Heart left ventricle (tissue), 13 donors: ENCODE measurements around the gene SLC5A10.
"Not testable (repeated sequence)": the region's sequence is repeated elsewhere in the genome, so short reads cannot be mapped to it uniquely, and the experiment has no call there.

Experiments used
- POLR2A ChIP-seq, 2 donors: fragments of 450-650 bp; IDR thresholded peaks; one replicate each; pipeline ENCODE4 v1.6.1; 2017; ENCODE audit warnings: antibody characterized with exemption in 2 of 2, mild to moderate bottlenecking in 2 of 2, moderate library complexity in 2 of 2
- TF ChIP-seq, protein P1 (sequence below), 12 donors: fragments of 200-600 bp; sonication (generic) in 4 of 12; IDR thresholded peaks; one replicate each; pipeline versions ENCODE4 v1.5.0 to v1.8.0; 2018 to 2022; ENCODE audit warnings: antibody characterized with exemption in 12 of 12, mild to moderate bottlenecking in 5 of 12
- donor health status: ischemic (EF 13 %, LVEDD 7.1; RV severe dilation, severe dysfunction).
- donor health status: DM: no; HTN: yes; CAD: no.
- donor health status: DM: no; HTN: no; CAD: no.
- donor health status: ischemic (EF 25% LVEDD 6.9; RV normal size, moderate dysfunction).
- donor health status: ischemic (EF 25% LVEDD 5.7; RV mildly dilated, moderate dysfunction).
- donor health status: ischemic (EF 35%, LVEDD 5.7; RV mildly dilated, moderate dysfunction).
- donor health status: nonischemic (EF 11% LVEDD 7.7; RV severe dilation, severe dysfunction).
- donor health status: DM: yes; HTN: yes; CAD: no.
- donor health status: PGD.
- donor health status: ischemic (EF 29% LVEDD 5.4; RV normal size, mild dysfunction).
- donor health status: nonischemic (EF 23%, LVEDD 6.1; RV moderate dilation, normal function).

DNA sequence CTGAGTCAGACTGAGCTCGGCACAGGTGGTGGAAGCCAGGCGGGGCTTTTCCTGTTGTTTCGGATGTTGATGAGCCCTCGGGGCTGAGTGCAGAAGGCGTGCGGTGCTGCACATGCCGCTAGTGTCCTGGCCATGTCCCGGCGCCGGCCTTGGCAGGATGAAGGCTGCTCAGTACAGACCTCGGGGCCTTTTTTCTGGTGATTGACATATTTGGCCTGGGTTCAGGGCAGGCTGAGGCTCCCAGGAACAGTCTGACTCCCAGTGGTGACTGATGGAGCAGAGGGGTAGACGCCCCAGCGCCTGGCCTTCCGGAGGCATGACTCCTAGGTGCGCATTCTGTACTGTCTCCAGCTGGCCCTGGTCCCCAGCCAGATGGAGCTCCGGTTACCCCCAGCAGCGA lies 86.0 kb downstream of the SLC5A10 start:
- TF ChIP-seq, protein P1, sequence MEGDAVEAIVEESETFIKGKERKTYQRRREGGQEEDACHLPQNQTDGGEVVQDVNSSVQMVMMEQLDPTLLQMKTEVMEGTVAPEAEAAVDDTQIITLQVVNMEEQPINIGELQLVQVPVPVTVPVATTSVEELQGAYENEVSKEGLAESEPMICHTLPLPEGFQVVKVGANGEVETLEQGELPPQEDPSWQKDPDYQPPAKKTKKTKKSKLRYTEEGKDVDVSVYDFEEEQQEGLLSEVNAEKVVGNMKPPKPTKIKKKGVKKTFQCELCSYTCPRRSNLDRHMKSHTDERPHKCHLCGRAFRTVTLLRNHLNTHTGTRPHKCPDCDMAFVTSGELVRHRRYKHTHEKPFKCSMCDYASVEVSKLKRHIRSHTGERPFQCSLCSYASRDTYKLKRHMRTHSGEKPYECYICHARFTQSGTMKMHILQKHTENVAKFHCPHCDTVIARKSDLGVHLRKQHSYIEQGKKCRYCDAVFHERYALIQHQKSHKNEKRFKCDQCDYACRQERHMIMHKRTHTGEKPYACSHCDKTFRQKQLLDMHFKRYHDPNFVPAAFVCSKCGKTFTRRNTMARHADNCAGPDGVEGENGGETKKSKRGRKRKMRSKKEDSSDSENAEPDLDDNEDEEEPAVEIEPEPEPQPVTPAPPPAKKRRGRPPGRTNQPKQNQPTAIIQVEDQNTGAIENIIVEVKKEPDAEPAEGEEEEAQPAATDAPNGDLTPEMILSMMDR (IDR thresholded peaks at IDR 0.05): not testable (repeated sequence)
- not testable (repeated sequence) for TF ChIP-seq POLR2A (IDR thresholded peaks at IDR 0.05)
